ENCODE results near the gene BUD23.
"Not testable (repeated sequence)": the region's sequence is repeated elsewhere in the genome, so short reads cannot be mapped to it uniquely, and the experiment has no call there.

BUD23 gene

GRCh38 chr7:73671857-73672445 is 11.4 kb upstream of the BUD23 start:
- Histone ChIP-seq H4K20me1 (peaks cover 0 to 44% (median 18%) of the 10 kb centered on the region in 11 experiments; a peak in 16 of 22 replicates), H3K27ac (no peak overlapping the region), H3K4me2 (no peak overlapping the region), H3K9me3 (replicated peaks in 1 of 11) (no peaks in the 10 kb centered on the region), H3K27me3 (peaks cover 0 to 13% (median 0%) of the 10 kb centered on the region in 11 experiments; a peak in 10 of 22 replicates), H3K36me3 (peaks cover 0 to 3% (median 0%) of the 10 kb centered on the region in 11 experiments; a peak in 3 of 22 replicates), H3K4me1 (peaks cover 7 to 21% (median 14%) of the 10 kb centered on the region in 10 experiments; a peak in 19 of 20 replicates), H3K4me3 (no peak overlapping the region), H3K9ac (no peak overlapping the region)
- no peak for TF ChIP-seq Cebpa-rat (IDR thresholded peaks at IDR 0.05)

GRCh38 chr7:73674468-73675124 is 8.8 kb upstream of the BUD23 start:
- Histone ChIP-seq H3K4me3 (no peak overlapping the region), H3K9ac (no peak overlapping the region), H3K4me2 (no peak overlapping the region), H3K27ac (no peak overlapping the region), H3K9me3 (replicated peaks in 1 of 11) (no peaks in the 10 kb centered on the region), H3K36me3 (peaks cover 7 to 23% (median 18%) of the 10 kb centered on the region in 11 experiments; a peak in 18 of 22 replicates), H3K27me3 (no peaks in the 10 kb centered on the region), H3K4me1 (peaks cover 0 to 7% (median 0%) of the 10 kb centered on the region in 10 experiments; a peak in 2 of 20 replicates), H4K20me1 (peaks cover 0 to 52% (median 30%) of the 10 kb centered on the region in 11 experiments; a peak in 18 of 22 replicates)
- TF ChIP-seq Cebpa-rat (IDR thresholded peaks at IDR 0.05) = no peak

GRCh38 chr7:73676062-73676461 is 7.3 kb upstream of the BUD23 start:
- H3K4me1 ChIP-seq = peaks cover 6 to 15% (median 10%) of the 10 kb centered on the region in 10 experiments
- not testable (repeated sequence) for H3K27ac ChIP-seq; H3K4me3 ChIP-seq; H3K4me2 ChIP-seq; H3K9ac ChIP-seq; H3K9me3 ChIP-seq (replicated peaks in 1 of 11); H3K27me3 ChIP-seq
- H4K20me1 ChIP-seq = peaks cover 0 to 65% (median 40%) of the 10 kb centered on the region in 11 experiments; a peak in 18 of 22 replicates
- peaks cover 7 to 36% (median 23%) of the 10 kb centered on the region in 11 experiments; a peak in 18 of 22 replicates for H3K36me3 ChIP-seq

GRCh38 chr7:73678862-73679261 is 4.5 kb upstream of the BUD23 start:
- Histone ChIP-seq H3K4me3 (no peak overlapping the region), H3K27ac (no peak overlapping the region), H3K4me1 (peaks cover 21 to 31% (median 27%) of the 10 kb centered on the region in 10 experiments), H3K9me3 (replicated peaks in 1 of 11) (no peaks in the 10 kb centered on the region), H4K20me1 (peaks cover 0 to 65% (median 45%) of the 10 kb centered on the region in 11 experiments; a peak in 18 of 22 replicates), H3K9ac (no peak overlapping the region), H3K4me2 (no peak overlapping the region), H3K36me3 (peaks cover 7 to 39% (median 23%) of the 10 kb centered on the region in 11 experiments; a peak in 18 of 22 replicates), H3K27me3 (no peaks in the 10 kb centered on the region)
- TF ChIP-seq Cebpa-rat (IDR thresholded peaks at IDR 0.05) = no peak

- Histone ChIP-seq H3K4me1 (peaks cover 29 to 39% (median 33%) of the 10 kb centered on the region in 10 experiments), H3K36me3 (peaks cover 7 to 39% (median 23%) of the 10 kb centered on the region in 11 experiments; a peak in 18 of 22 replicates), H3K27ac (0 out of 22 replicates have a peak overlapping the region, but pooled peaks of 1 of the 11 experiments have one; percentile 21), H4K20me1 (peaks cover 0 to 69% (median 47%) of the 10 kb centered on the region in 11 experiments; a peak in 18 of 22 replicates), H3K9me3 (replicated peaks in 1 of 11) (no peaks in the 10 kb centered on the region), H3K4me2 (no peak overlapping the region), H3K27me3 (no peaks in the 10 kb centered on the region), H3K9ac (peak overlapping the region in 5 of 11 experiments; percentile 0 to 49 (median 15); a peak in 5 of 22 replicates), H3K4me3 (no peak overlapping the region)
- TF ChIP-seq Cebpa-rat (IDR thresholded peaks at IDR 0.05) = no peak
Observed at GRCh38 chr7:73679709-73680108, 3.7 kb upstream of the BUD23 start.

- Histone ChIP-seq H3K36me3 (peaks cover 7 to 45% (median 23%) of the 10 kb centered on the region in 11 experiments; a peak in 18 of 22 replicates), H3K27ac (no peak overlapping the region), H3K4me2 (peak overlapping the region; percentile 84 to 99 (median 98); a peak in 17 of 22 replicates), H3K9ac (peak overlapping the region in 4 of 11 experiments; percentile 6 to 96 (median 70); a peak in 2 of 22 replicates), H3K4me1 (peaks cover 29 to 47% (median 41%) of the 10 kb centered on the region in 10 experiments), H4K20me1 (peaks cover 0 to 71% (median 50%) of the 10 kb centered on the region in 11 experiments; a peak in 18 of 22 replicates), H3K27me3 (no peaks in the 10 kb centered on the region), H3K9me3 (replicated peaks in 1 of 11) (no peaks in the 10 kb centered on the region), H3K4me3 (no peak overlapping the region)
- no peak for TF ChIP-seq Cebpa-rat (IDR thresholded peaks at IDR 0.05)
Observed at GRCh38 chr7:73680501-73680900, 2.9 kb upstream of the BUD23 start.

GRCh38 chr7:73681031-73681430 is 2.4 kb upstream of the BUD23 start:
- Histone ChIP-seq H3K27me3 (no peaks in the 10 kb centered on the region), H4K20me1 (peaks cover 0 to 71% (median 52%) of the 10 kb centered on the region in 11 experiments; a peak in 18 of 22 replicates), H3K27ac (no peak overlapping the region), H3K9ac (peak overlapping the region in 7 of 11 experiments; percentile 92 to 96 (median 94); a peak in 11 of 22 replicates), H3K4me3 (no peak overlapping the region; a peak in 2 of 20 replicates), H3K9me3 (replicated peaks in 1 of 11) (no peaks in the 10 kb centered on the region), H3K4me1 (peaks cover 29 to 47% (median 41%) of the 10 kb centered on the region in 10 experiments), H3K36me3 (peaks cover 7 to 49% (median 27%) of the 10 kb centered on the region in 11 experiments; a peak in 19 of 22 replicates), H3K4me2 (peak overlapping the region; percentile 84 to 99 (median 98))
- TF ChIP-seq Cebpa-rat (IDR thresholded peaks at IDR 0.05) = no peak

- no peaks in the 10 kb centered on the region for H3K9me3 ChIP-seq (replicated peaks in 1 of 11)
- peak overlapping the region; percentile 84 to 99 (median 98) for H3K4me2 ChIP-seq
- no peaks in the 10 kb centered on the region for H3K27me3 ChIP-seq
- peaks cover 0 to 83% (median 67%) of the 10 kb centered on the region in 11 experiments; a peak in 18 of 22 replicates for H4K20me1 ChIP-seq
- peaks cover 24 to 64% (median 43%) of the 10 kb centered on the region in 11 experiments for H3K36me3 ChIP-seq
- peaks cover 29 to 47% (median 41%) of the 10 kb centered on the region in 10 experiments for H3K4me1 ChIP-seq
- peak overlapping the region; percentile 79 to 93 (median 87) for H3K27ac ChIP-seq
- peak overlapping the region; percentile 85 to 96 (median 92) for H3K9ac ChIP-seq
- peak overlapping the region; percentile 78 to 99 (median 92) for H3K4me3 ChIP-seq
- no peak for TF ChIP-seq Cebpa-rat (IDR thresholded peaks at IDR 0.05)
Observed at GRCh38 chr7:73682745-73683055, 697 bp upstream of the BUD23 start.
